Keratinocyte (primary cell): ENCODE data around the gene ZNF792. TPM values are rescaled to one million over a fixed set of nuclear protein-coding genes. Genes with fewer than 3 reads are reported as not detected.

Source experiments
- DNase-seq: peaks from one replicate; pipeline ENCODE4 v3.0.0-alpha.2; 2011; ENCODE audit warnings: low read depth, missing footprints, low spot score
- FAIRE-seq: peaks from 2 replicates; lab custom pipeline; 2011; peaks lifted over from hg19 to GRCh38; lab: Jason Lieb, UNC
- H2AFZ ChIP-seq: 2 replicates; pipeline ENCODE4 v1.6.0; 2012; ENCODE audit warnings: low read length, control low read depth, inconsistent platforms; ENCODE audit not compliant: control insufficient read depth
- H3K27ac ChIP-seq: 2 replicates; pipeline ENCODE4 v1.5.1; 2011; ENCODE audit warnings: low read length; ENCODE audit not compliant: control insufficient read depth, insufficient read depth
- H3K27me3 ChIP-seq: 3 replicates; pipeline ENCODE4 v1.6.0; 2011; ENCODE audit warnings: low read length; ENCODE audit not compliant: control insufficient read depth, insufficient read depth; ENCODE audit errors: extremely low read depth
- H3K36me3 ChIP-seq, 2 experiments: 2 replicates in 1 of 2; 3 replicates in 1 of 2; pipeline ENCODE4 v1.5.1; 2011; ENCODE audit warnings: low read length in 2 of 2, mild to moderate bottlenecking in 1 of 2; ENCODE audit not compliant: control insufficient read depth in 2 of 2, insufficient read depth in 2 of 2; ENCODE audit errors: extremely low read depth in 1 of 2
- H3K4me1 ChIP-seq: 3 replicates; pipeline ENCODE4 v1.5.1; 2011; ENCODE audit warnings: low read length; ENCODE audit not compliant: control insufficient read depth, insufficient read depth; ENCODE audit errors: extremely low read depth
- H3K4me2 ChIP-seq: 3 replicates; pipeline ENCODE4 v1.6.0; 2011; ENCODE audit warnings: low read depth, low read length; ENCODE audit not compliant: control insufficient read depth, insufficient read depth; ENCODE audit errors: extremely low read depth
- H3K4me3 ChIP-seq, 3 experiments: fragments of 200-600 bp in 1 of 3; sonication (generic) in 1 of 3; 2 replicates in 2 of 3; 3 replicates in 1 of 3; pipeline ENCODE4 v1.5.1; 2011 to 2016; ENCODE audit warnings: low read length in 3 of 3, mild to moderate bottlenecking in 3 of 3, control low read depth in 2 of 3, inconsistent platforms in 1 of 3, low read depth in 1 of 3, mixed read lengths in 1 of 3, mixed run types in 1 of 3, moderate library complexity in 1 of 3; ENCODE audit not compliant: control insufficient read depth in 2 of 3, insufficient read depth in 2 of 3; ENCODE audit errors: extremely low read depth in 1 of 3
- H3K79me2 ChIP-seq: 2 replicates; pipeline ENCODE4 v1.6.0; 2012; ENCODE audit warnings: low read length; ENCODE audit not compliant: control insufficient read depth, insufficient read depth
- H3K9ac ChIP-seq: 3 replicates; pipeline ENCODE4 v1.6.0; 2011; ENCODE audit warnings: low read length; ENCODE audit not compliant: control insufficient read depth, insufficient read depth; ENCODE audit errors: extremely low read depth
- H3K9me1 ChIP-seq: 3 replicates; pipeline ENCODE4 v1.6.0; 2011; ENCODE audit warnings: low read length; ENCODE audit not compliant: control insufficient read depth, insufficient read depth; ENCODE audit errors: extremely low read depth
- H3K9me3 ChIP-seq: 2 replicates; pipeline ENCODE4 v1.5.1; 2012; ENCODE audit warnings: low read depth, low read length; ENCODE audit not compliant: control insufficient read depth
- H4K20me1 ChIP-seq: 3 replicates; pipeline ENCODE4 v1.6.0; 2011; ENCODE audit warnings: low read length; ENCODE audit not compliant: control insufficient read depth, insufficient read depth; ENCODE audit errors: extremely low read depth
- CTCF ChIP-seq, 3 experiments: IDR thresholded peaks in 1 of 3; conservative IDR thresholded peaks in 1 of 3; optimal IDR thresholded peaks in 1 of 3; 2 replicates in 2 of 3; 3 replicates in 1 of 3; pipeline versions ENCODE3 to v1.5.1; 2011; ENCODE audit warnings: low read length in 3 of 3, mild to moderate bottlenecking in 3 of 3, moderate library complexity in 2 of 3, control low read depth in 1 of 3, inconsistent platforms in 1 of 3; ENCODE audit not compliant: insufficient read depth in 2 of 3; ENCODE audit errors: extremely low read depth in 1 of 3
- EZH2 ChIP-seq: IDR thresholded peaks from one replicate; pipeline ENCODE4 v1.6.1; 2012; ENCODE audit warnings: inconsistent platforms, mild to moderate bottlenecking, low read length, moderate library complexity
- dilution Hi-C: fragments of 300-500 bp; cut with MboI; formaldehyde crosslinking; loops from one replicate; pipeline ENCODE4 v1.7.0; 2020; ENCODE audit warnings: low sequenced_read_pairs; ENCODE audit not compliant: extremely low pct_ligation_motif_present
- polyA plus RNA-seq, 5 experiments: library from polyadenylated mRNA; depleted of rRNA in 3 of 5; stranded (reverse) in 3 of 5; stranded (forward) in 1 of 5; unstranded in 1 of 5; fragments of >200 nt; gene quantifications; 1 replicate in 1 of 5; 2 replicates in 3 of 5; 3 replicates in 1 of 5; pipeline versions ENCODE4 v1.2.1 to v1.2.3, GENCODE V29; 2011 to 2012; ENCODE audit warnings: missing spikeins in 2 of 5, low read depth in 1 of 5, low replicate concordance in 1 of 5

The ZNF792 gene
- polyA plus RNA-seq, 1 donor (not counting 4 experiments of a cell fraction or from before 2014, with no cell fraction given), result 1.9 TPM

DNA sequence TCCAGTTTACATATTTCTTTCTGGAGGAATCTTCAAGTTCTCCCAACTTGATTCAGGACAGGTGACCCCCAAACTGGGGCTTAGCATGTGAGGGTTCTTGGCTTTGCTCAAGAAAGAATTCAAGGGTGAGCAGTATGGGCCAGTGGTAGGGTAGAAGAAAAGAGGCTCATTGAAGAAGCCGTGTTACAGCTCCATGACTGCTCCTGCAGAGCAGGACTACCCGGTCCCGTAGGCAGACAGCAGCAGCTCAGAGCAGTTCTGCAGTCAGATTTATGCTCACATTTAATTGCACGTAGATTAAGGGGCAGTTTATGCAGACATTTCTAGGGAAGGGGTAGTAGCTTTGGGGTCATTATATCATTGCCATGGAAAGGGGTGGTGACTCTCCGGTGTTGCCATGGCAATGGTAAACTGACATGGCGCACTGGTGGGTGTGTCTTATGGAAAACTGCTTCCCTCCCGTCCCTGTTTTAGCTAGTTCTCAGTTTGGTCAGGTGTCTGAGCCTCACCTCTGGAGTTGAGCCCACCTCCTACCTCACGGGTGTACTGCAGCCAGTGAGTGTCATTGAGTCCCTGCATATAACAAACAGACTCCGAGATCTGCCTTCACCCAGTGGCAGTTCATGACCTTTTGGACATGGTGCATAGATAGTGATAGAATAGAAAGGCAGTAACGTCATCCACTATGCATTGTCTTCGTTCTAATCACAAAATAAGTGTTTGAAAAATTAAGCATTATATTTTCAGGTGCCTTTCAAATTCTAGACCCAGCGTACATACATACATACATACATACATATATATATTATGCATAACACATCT is 16.0 kb upstream of the ZNF792 start:
- TF ChIP-seq CTCF (optimal IDR thresholded peaks at IDR 0.05 in 1 of 3, IDR thresholded peaks at IDR 0.05 in 1 of 3, conservative IDR thresholded peaks at IDR 0.05 in 1 of 3; ENCODE audit: extremely low read depth in 1 of 3, insufficient read depth in 2 of 3, low read length in 3 of 3) (no peak), EZH2 (no peak)
- Histone ChIP-seq H3K9me1 (no peaks in the 10 kb centered on the region), H3K27ac (no peak overlapping the region), H3K36me3 (no peaks in the 10 kb centered on the region), H3K4me1 (no peaks in the 10 kb centered on the region), H3K27me3 (peaks cover 2% of the 10 kb centered on the region), H3K4me3 (no peak overlapping the region), H3K9me3 (peaks cover 5% of the 10 kb centered on the region), H3K4me2 (no peak overlapping the region), H2AFZ (no peak overlapping the region), H3K79me2 (no peaks in the 10 kb centered on the region), H4K20me1 (no peaks in the 10 kb centered on the region), H3K9ac (no peak overlapping the region)
- DNase-seq (no peak), FAIRE-seq (no peak)
- dilution Hi-C loops, result no loop called here

- FAIRE-seq (no peak), DNase-seq (no peak)
- Histone ChIP-seq H3K36me3 (no peaks in the 10 kb centered on the region), H3K9me1 (no peaks in the 10 kb centered on the region), H3K4me2 (no peak overlapping the region), H3K4me1 (no peaks in the 10 kb centered on the region), H4K20me1 (no peaks in the 10 kb centered on the region), H3K4me3 (no peak overlapping the region), H2AFZ (no peak overlapping the region), H3K79me2 (no peaks in the 10 kb centered on the region), H3K27ac (no peak overlapping the region), H3K27me3 (peaks cover 5% of the 10 kb centered on the region), H3K9ac (no peak overlapping the region), H3K9me3 (peaks cover 5% of the 10 kb centered on the region)
- dilution Hi-C loops, result no loop called here
- no peak for TF ChIP-seq CTCF (optimal IDR thresholded peaks at IDR 0.05 in 1 of 3, IDR thresholded peaks at IDR 0.05 in 1 of 3, conservative IDR thresholded peaks at IDR 0.05 in 1 of 3; ENCODE audit: extremely low read depth in 1 of 3, insufficient read depth in 2 of 3, low read length in 3 of 3)
- TF ChIP-seq EZH2, result no peak
Measured at GRCh38 chr19:34976611-34977010, 12.6 kb upstream of the ZNF792 start.
